Effector memory CD4-positive, alpha-beta T cell (primary cell): ENCODE data around the gene CPVL.

Source experiments
- DNase-seq, 3 donors: peaks; one replicate each; pipeline ENCODE4 v3.0.0-alpha.2; 2020
- H3K27ac ChIP-seq: 2 replicates; pipeline ENCODE4 v1.7.0; 2013; ENCODE audit warnings: mild to moderate bottlenecking, low read length, moderate library complexity; ENCODE audit not compliant: insufficient read depth, poor library complexity, severe bottlenecking
- H3K27me3 ChIP-seq: replicated peaks from 2 replicates; pipeline ENCODE4 v1.7.0; 2013; ENCODE audit warnings: mild to moderate bottlenecking, low read length; ENCODE audit not compliant: insufficient read depth, control insufficient read depth, poor library complexity, severe bottlenecking
- H3K36me3 ChIP-seq: 2 replicates; pipeline ENCODE4 v1.7.0; 2013; ENCODE audit warnings: mild to moderate bottlenecking, low read length, moderate library complexity; ENCODE audit not compliant: control insufficient read depth, insufficient read depth
- H3K4me1 ChIP-seq: 2 replicates; pipeline ENCODE4 v1.7.0; 2013; ENCODE audit warnings: low read length, mild to moderate bottlenecking; ENCODE audit not compliant: control insufficient read depth, insufficient read depth, poor library complexity, severe bottlenecking
- H3K4me3 ChIP-seq: 2 replicates; pipeline ENCODE4 v1.7.0; 2013; ENCODE audit warnings: low read length, low read depth, mild to moderate bottlenecking; ENCODE audit not compliant: insufficient read depth, poor library complexity, severe bottlenecking
- H3K9me3 ChIP-seq: 2 replicates; pipeline ENCODE4 v1.7.0; 2013; ENCODE audit warnings: mild to moderate bottlenecking, low read length, moderate library complexity; ENCODE audit not compliant: control insufficient read depth

CPVL gene

DNA sequence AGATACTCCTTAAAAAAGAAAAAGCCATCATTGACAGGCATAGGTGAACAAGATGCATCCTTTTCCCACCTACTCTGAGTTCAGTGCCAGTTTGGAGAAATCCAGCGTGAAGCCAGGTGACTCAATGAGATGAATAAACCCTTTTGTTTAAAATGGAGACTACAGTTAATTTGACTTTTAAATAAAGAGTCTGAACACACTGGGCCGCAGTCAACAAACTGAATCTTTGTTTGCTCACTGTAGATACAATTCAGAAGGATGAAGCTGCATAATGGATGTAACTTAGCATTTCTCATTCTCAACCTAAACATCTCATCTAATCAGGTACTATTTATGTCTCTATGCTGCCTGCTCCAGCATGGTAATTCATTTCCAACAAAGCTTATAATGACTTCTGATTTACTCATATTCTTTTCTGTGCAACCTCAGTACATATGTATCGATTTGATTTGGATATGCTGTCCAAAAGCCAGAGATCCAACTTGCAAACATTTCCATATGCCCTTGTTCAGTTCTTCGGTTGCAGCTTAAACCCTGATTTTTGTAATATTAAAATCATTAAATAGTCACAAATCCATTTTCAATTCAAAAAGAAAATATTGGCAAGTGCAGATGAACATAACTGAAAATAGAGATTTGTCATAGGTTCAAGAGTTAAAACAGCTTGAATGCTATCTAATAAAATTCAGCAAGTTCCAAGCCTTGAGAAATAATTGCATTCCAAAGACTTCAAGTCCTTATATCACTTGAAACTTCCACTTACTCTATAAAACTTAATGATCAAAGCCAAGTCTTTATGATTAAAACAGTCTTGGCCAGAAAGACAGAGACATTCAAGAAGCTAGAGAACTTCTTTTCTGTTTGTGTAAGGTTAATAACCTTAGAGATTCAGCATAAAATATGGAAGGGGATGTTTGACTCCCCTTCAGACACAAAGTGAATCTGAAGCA lies 67.8 kb downstream of the CPVL start:
- no peaks in the 10 kb centered on the region for H3K4me1 ChIP-seq
- no peaks in the 10 kb centered on the region for H3K36me3 ChIP-seq
- no peaks in the 10 kb centered on the region for H3K9me3 ChIP-seq
- DNase-seq, result no peak
- no peak overlapping the region for H3K4me3 ChIP-seq
- H3K27ac ChIP-seq, result no peak overlapping the region
- no peaks in the 10 kb centered on the region for H3K27me3 ChIP-seq

DNA sequence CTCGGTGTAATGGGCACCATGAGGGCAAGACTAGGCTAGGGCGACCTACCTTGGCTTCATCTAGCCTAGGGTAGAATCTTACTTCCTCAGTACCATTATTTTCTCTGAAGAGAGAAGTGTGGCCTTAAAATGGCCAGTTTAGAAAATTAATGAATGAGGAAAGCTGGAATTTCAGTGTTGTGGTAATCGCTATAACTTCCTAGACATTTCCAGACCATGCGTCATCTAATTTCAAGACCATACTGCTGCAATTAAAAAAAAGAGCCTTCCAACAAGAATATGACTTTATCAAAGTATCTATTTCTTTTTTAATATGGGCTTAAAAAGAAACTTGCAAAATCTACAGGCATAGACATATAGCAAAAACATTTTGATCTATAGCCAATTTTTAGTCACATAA lies 68.5 kb downstream of the CPVL start:
- no peak overlapping the region for H3K27ac ChIP-seq
- no peaks in the 10 kb centered on the region for H3K4me1 ChIP-seq
- no peak overlapping the region for H3K4me3 ChIP-seq
- H3K9me3 ChIP-seq, result no peaks in the 10 kb centered on the region
- no peaks in the 10 kb centered on the region for H3K36me3 ChIP-seq
- no peak for DNase-seq
- H3K27me3 ChIP-seq, result no peaks in the 10 kb centered on the region

DNA sequence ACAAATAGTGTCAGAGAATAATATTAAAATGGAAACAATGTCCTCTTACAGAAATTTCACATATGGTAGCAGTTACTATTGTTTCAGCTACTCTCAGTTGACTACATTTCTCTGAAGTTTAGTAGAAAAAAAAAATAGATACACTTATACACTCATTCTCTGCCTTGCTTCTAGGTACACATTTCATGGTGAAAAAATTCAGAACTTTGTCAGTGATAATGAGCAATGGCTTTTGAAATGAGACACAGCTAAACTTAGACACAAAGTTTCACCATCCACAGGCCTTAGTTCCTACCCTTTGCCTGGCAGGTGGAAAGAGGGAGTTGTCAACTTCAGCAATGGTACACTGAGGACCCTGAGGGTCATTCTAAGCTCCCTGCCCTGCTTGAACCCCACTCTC lies 69.2 kb downstream of the CPVL start:
- no peaks in the 10 kb centered on the region for H3K36me3 ChIP-seq
- no peak overlapping the region for H3K4me3 ChIP-seq
- no peak overlapping the region for H3K27ac ChIP-seq
- H3K27me3 ChIP-seq, result no peaks in the 10 kb centered on the region
- DNase-seq, result no peak
- no peaks in the 10 kb centered on the region for H3K9me3 ChIP-seq
- H3K4me1 ChIP-seq, result no peaks in the 10 kb centered on the region

DNA sequence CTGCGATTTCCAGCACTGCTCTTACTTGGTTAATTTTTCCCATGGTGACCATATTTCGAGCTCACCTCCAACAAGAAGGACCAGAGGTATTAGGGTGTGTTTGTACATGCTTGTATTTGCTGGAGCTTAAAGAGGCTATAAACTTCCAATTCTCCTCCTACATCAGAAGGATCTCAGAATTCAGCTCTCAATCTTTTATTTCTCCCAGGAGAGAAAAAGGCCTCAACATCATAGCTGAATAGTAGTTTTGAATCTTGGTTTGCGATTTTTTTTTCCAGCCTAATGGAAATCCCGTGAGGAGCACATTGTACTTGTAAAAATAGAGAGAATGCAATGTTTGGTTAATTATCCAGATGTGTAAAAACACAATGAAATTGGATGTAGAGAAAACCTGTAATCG lies 69.7 kb downstream of the CPVL start:
- no peaks in the 10 kb centered on the region for H3K27me3 ChIP-seq
- no peak for DNase-seq
- H3K9me3 ChIP-seq, result no peaks in the 10 kb centered on the region
- no peaks in the 10 kb centered on the region for H3K36me3 ChIP-seq
- no peak overlapping the region for H3K27ac ChIP-seq
- no peaks in the 10 kb centered on the region for H3K4me1 ChIP-seq
- H3K4me3 ChIP-seq, result no peak overlapping the region

DNA sequence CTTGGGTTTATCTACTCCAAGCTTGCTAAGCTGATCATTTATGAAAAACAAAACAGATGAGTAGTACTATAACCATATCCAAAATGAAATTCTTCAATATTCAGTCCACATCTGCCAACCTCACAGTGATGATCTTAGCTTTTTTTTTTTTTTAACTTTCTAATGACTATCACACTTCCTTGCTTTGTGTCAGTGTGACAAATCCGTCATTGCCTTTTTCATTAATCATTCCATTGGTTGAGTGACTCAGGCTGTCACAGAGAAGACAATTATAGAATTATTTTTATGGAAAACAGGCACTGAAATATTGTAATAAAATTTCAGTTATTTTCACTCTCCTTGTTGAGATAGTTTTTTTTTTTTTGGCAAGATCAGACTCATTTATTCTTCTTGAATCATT lies 70.7 kb downstream of the CPVL start:
- H3K9me3 ChIP-seq, result no peaks in the 10 kb centered on the region
- no peak overlapping the region for H3K4me3 ChIP-seq
- H3K36me3 ChIP-seq, result no peaks in the 10 kb centered on the region
- no peak for DNase-seq
- H3K27ac ChIP-seq, result no peak overlapping the region
- H3K27me3 ChIP-seq, result no peaks in the 10 kb centered on the region
- no peaks in the 10 kb centered on the region for H3K4me1 ChIP-seq

DNA sequence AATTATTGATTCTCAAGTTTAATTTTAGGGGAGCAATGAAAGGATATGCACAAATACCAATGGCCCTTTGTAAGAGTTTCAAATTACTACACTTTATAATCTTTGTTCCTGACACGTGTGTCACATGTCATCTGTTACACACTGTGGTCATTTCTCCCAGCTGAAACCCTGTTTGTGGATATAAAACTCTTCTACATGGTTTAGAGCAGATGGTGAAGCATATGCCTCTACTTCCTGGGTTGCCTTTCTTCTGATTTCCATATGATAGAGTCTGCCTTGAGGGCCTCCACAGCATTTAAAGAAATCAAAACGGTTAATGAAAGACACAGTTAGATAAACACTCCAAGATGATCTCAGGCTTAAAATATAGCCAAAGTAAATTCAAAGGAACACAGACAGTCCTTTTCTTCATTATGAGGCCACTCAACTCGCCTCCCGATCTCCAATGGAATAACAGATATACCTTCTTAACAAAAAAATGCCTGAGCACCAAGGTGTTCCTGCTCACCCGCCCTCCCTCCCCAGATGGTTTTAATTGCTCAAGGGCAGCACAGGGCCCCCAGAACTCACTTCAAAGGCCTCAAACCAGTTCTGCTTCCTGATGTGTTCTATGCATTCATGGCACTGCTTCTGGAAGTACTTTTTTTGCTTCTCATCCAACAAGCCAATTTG lies 75.0 kb downstream of the CPVL start:
- Histone ChIP-seq H3K4me1 (no peaks in the 10 kb centered on the region), H3K9me3 (no peaks in the 10 kb centered on the region), H3K36me3 (no peaks in the 10 kb centered on the region), H3K27ac (no peak overlapping the region), H3K4me3 (no peak overlapping the region), H3K27me3 (no peaks in the 10 kb centered on the region)
- no peak for DNase-seq

DNA sequence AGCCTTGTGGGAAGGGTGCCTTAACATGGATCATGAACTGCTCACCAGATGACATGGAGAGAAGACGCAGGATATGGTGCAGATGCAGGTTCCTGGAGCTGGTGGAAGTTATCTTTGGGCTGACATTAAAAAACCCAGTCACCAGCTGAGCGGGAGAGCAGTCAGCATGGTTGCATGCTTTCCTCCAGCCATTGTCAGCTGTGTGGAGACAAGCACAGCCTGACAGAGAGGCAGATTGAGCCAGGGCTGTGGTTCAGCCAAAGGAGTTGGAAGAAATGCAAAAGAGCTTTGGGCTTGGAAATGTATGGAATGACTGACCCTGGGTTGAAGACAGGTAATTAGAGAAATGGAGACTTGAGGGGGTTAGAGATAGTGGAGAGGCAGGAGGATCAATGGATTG lies 79.7 kb downstream of the CPVL start:
- H3K9me3 ChIP-seq, result no peaks in the 10 kb centered on the region
- no peaks in the 10 kb centered on the region for H3K4me1 ChIP-seq
- no peak for DNase-seq
- H3K27me3 ChIP-seq, result no peaks in the 10 kb centered on the region
- no peak overlapping the region for H3K4me3 ChIP-seq
- no peak overlapping the region for H3K27ac ChIP-seq
- no peaks in the 10 kb centered on the region for H3K36me3 ChIP-seq

DNA sequence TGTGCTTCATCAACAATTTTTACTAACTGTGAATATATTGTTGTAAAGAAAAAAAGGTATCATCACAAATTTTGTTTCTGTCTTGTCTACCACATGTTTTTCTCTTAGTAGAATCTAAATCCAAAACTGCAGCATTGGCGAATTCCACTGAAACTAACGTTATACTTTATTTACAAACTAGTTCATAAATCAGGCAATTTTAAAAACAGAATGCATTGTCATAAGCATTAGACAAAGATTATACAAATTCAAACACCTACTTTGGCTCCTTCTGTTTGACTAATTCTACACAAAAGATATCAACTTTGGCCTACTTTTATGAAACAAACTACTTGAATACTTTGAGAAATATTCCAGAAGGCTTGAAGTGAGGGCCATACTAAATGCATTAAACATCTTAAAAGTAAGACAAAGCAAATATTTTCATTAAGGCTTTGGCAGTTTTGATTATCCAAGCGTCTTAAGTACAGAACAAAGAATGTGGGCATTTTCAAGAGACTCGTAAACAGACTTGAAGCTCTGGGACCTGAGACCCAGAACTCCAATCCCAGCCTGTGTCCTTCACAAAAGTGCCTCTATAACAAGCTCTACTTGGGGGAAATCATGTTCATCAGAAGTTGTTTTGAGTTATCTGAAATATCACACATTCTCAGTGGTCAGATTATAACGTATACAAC lies 81.0 kb downstream of the CPVL start:
- Histone ChIP-seq H3K9me3 (no peaks in the 10 kb centered on the region), H3K27me3 (no peaks in the 10 kb centered on the region), H3K4me3 (no peak overlapping the region), H3K36me3 (no peaks in the 10 kb centered on the region), H3K27ac (no peak overlapping the region), H3K4me1 (no peaks in the 10 kb centered on the region)
- no peak for DNase-seq

DNA sequence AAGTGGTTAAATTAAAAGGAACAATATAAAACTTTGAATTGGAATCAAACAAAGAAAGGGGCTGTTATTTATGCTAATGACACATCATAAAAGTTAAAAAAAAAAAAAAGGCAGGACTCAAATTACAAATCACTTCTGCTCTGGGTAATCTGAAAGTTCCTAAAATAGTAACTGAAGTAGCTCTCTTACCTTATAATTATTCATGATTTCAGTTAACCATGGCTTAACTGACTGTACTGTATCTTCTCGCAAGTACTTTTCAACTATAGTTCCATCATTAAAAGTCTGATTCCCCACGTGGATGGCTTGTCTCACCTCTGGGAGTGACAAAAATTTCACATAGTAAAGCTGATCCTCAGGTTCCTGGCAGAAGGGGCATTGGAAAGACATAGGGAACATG lies 82.5 kb downstream of the CPVL start:
- Histone ChIP-seq H3K9me3 (no peaks in the 10 kb centered on the region), H3K4me3 (no peak overlapping the region), H3K27ac (no peak overlapping the region), H3K4me1 (no peaks in the 10 kb centered on the region), H3K27me3 (no peaks in the 10 kb centered on the region), H3K36me3 (no peaks in the 10 kb centered on the region)
- no peak for DNase-seq

DNA sequence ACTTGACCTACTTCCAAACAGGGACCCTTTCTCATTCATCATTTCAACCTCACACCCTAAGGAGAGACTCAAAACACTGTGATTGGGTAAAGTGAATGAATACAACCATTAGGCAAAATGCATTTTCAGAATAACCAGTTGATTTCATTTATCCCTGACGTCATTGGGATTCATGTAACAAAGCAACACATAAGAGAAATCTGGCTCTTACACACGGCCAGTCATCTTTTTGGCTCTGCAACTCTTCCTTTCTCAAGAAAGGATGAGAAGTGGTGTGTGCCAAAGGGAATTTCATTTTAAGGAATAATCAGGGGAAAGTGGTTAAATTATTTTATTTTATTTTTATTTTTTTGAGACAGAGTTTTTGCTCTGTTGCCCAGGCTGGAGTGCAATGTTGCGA lies 83.1 kb downstream of the CPVL start:
- Histone ChIP-seq H3K36me3 (no peaks in the 10 kb centered on the region), H3K4me3 (no peak overlapping the region), H3K27me3 (no peaks in the 10 kb centered on the region), H3K27ac (no peak overlapping the region), H3K4me1 (no peaks in the 10 kb centered on the region), H3K9me3 (no peaks in the 10 kb centered on the region)
- no peak for DNase-seq
